Effector CD8-positive, alpha-beta T cell (primary cell): ENCODE results near the gene ZNF652.
A peak's percentile ranks its signal among the peaks of the same experiment; 100 is the strongest.
"Not testable (repeated sequence)": the region's sequence is repeated elsewhere in the genome, so short reads cannot be mapped to it uniquely, and the experiment has no call there.

Experiments
- DNase-seq: peaks from one replicate; lab custom pipeline; 2025; lab: John Stamatoyannopoulos, UW

ZNF652 gene

DNA sequence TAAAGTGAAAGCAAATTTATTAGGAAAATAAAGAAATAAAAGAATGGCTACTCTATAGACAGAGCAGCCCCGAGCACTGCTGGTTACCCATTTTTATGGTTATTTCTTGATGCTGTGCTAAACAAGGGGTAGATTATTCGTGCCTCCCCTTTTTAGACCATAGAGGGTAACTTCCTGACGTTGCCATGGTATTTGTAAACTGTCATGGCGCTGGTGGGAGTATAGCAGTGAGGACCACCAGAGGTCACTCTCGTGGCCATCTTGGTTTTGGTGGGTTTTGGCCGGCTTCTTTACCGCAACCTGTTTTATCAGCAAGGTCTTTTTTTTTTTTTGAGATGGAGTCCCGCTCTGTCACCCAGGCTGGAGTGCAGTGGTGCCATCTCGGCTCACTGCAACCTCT, 100.5 kb downstream of the ZNF652 start:
- not testable (repeated sequence) for DNase-seq

DNA sequence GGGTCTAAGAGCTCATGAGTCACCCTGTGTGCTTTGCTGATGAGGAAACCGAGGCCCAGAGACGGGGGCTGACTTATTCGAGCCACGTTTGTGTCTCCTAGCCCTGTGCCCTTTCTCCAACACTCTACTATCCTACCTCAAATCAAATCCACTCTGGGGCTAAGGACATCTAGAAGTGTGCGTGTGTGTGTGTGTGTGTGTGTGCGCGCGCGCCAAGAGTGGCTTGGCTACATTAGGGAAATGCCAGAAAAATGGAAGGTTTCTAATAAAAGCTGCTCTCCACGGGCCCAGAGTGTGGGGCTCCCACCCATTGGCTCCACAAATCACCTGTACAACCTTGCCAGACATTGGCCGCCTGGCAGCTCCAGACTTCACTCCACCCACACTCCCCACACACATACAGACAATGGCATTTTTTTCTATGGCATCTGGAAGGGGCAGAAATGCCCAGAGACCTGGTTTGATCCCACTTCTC, 101.2 kb downstream of the ZNF652 start:
- no peak for DNase-seq

DNA sequence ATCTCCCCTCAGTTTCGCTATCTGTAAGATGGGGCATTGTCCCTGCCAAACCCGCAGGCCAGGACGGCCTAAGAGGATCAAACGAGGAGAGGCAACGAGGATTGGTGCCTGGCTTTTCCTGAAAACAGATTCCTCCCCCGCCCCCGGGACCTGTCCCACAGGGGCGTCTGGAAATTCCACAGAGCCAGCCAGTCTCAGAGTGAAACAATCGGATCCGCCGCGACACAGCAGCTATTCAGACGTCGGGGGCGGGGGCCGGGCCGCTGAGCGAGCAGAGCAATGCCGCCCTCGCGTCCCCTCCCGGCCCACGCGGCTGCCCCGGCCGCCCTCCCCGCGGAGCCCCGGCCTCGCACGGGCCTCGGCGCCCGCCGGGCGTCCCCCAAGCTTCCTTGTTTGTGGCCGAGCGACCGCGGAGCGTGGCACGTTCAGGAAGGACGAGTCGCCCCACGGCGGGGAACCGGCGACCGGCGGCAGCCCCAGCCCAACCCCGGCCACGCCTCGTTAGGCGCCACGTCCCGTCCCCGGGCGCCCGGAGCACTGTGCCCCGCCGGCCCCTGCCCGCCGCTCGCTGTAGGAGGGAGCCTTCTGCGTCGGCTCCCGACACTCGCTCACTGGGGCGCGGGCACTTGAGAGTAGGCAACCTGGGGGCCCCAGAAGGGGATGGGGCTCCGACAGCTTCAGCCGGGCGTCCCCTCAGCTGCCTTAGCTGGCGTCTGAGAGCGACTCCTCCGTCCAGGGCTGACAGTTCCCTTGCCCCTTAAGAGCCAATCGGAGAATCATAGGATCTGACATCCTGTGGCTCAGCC, 101.8 kb downstream of the ZNF652 start:
- peak; percentile 12 for DNase-seq

DNA sequence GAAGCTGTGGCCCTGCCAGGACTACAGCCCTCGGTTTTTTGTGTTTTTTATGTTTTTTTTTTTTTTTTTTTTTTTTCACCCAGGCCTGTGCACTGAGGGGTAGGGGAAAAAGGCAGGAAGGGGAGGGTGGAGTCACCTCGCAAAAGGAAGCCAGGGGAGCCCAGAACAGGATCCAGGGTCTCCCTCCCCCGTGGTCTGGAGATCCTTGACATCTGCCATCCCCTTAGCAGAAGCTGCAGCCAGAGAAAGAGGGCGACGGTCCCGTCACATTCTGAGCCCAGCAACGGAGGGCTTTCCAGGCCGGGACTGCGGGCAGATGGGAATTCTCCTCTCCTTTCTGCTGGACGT, 102.4 kb downstream of the ZNF652 start:
- no peak for DNase-seq

DNA sequence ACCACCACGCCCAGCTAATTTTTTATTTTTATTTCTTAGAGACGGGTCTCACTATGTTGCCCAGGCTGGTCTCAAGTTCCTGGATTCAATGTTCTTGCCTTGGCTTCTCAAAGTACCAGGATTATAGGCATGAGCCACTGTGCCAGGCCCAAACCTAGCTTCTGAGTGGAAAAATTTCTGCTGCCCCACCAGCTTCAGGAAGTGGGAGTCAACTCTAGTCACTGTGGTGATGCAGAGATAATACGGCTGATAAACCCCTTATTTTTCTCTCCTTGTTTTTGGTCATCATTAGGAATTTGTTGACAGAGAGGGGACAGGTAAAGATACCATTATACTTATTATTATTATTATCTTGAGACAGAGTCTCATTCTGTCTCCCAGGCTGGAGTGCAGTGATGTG, 103.7 kb downstream of the ZNF652 start:
- DNase-seq, result no peak

DNA sequence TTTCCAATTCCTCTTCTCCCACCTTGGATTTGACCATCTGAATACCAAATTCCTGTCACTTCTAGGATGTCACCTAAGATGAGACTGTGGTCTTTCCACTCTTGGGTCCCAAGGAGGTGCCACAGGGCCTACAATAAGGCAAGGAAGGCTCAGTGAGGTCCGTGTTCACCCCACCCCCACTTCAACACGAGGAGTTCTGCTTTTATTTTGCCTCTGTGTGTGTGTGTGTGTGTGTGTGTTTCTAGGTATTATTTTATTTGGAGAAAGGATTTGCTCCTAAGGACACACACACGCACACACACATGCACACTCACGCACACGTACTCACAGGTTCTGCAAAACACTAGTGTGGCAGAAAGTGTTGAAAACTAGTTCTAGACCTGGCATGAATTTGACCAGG, 106.9 kb downstream of the ZNF652 start:
- no peak for DNase-seq

DNA sequence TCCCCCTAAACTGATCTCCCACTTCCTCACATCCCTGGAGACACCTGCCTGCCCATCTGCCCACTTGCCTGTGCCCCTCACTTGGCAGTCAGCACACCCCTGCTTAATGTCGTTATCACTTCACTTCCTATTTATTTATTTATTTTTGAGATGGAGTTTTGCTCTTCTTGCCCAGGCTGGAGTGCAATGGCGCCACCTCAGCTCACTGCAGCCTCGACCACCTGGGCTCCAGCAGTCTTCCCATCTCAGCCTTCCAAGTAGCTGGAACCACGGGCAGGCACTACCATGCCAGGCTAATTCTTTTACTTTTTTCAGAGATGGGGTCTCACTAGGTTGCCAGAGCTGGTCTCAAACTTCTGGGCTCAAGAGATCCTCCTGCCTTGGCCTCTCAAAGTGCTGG, 108.0 kb downstream of the ZNF652 start:
- DNase-seq, result no peak

DNA sequence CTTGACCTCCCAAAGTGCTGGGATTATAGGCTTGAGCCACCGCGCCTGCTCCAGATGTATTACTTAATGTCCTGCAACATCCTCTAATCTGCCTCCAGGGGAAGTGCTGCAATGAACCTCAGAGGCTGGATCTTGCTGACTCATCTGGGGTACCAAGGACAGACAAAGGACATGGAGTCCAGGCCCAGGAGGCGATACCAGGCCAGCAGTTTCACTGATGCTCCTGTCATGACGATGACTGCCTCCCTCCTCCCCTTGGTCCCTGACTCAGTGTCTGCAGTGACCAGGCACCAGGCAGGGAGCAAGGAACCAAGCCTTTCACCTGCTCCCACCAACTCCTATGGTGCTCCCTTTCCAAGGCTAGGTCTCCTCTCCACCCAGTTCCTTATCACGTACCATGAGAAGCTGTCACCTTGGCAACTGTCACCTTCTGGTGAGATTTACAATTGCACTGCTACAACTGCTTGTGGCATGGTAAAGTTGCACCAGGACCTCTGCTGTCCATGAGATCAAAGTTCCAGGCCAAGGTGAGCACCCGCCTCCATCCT, 109.8 kb downstream of the ZNF652 start:
- no peak for DNase-seq

DNA sequence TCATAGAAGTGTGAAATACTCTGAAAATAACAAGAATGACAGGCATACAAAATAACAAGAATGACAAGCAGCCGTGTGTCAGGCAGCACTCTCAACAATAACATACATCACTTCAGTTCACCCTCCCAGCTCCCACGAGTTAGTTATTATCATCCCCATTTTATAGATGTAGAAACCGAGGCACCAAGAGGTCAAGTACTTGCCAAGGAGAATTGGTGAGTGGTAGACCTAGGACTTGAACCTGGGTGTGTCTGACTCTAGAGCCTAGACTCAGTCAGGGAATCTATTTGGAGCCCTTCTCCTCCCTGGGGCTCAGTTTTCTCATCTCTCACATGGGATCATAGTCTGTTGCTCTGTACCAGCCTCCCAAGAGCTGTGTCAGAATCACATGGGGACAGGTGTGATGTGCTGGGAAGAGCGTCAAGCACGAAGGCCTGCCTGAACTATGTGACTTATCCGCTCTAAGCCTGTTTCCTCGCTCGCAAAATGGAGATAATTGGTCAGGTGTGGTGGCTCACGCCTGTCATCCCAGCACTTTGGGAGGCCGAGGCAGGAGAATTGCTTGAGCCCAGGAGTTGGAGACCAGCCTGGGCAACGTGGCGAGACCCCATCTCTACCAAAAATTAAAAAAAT, 112.0 kb downstream of the ZNF652 start:
- no peak for DNase-seq

DNA sequence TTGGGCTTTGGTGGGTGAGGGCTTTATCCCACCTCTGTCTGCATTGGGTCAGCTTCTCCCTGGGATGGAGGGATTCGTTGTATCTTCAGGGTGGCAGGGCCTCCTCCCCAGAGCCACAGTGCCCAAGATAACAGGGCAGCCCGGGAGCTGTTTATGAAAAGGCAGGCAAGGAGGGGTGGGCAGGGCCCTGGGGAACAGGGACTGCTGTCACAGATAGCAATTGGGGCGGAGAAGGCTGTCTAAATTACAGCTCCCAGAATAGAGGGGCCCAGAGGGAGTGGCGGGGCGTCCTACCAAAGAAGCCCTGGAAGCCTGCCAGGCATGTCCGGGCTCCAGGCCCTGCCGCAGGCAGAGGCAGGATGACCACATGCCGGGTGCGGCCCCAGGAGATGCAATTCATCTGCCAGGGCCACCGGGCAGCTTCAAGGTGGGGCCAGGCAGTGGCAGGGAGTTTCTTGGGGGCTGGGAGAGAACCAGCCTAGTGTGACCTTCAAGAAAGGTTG, 112.7 kb downstream of the ZNF652 start:
- no peak for DNase-seq

DNA sequence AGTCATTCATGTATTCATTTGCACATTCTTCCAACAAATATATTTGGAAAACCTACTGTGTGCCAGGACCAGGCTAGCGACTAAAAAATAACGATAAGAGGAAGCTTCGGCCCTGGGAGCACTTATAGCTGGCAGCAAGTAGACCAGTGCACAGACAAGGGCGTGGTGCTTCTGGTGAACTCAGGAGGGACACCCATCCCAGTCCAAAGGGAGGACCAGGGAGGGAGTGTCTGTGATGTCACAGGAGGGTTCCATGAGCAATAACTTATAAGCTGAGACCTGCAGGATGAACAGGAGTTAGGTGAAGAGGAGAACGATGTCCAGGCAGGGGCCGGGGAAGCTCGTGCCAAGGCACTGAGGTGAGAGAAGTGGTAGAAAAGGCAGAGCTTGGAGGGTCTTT, 114.1 kb downstream of the ZNF652 start:
- DNase-seq, result no peak

DNA sequence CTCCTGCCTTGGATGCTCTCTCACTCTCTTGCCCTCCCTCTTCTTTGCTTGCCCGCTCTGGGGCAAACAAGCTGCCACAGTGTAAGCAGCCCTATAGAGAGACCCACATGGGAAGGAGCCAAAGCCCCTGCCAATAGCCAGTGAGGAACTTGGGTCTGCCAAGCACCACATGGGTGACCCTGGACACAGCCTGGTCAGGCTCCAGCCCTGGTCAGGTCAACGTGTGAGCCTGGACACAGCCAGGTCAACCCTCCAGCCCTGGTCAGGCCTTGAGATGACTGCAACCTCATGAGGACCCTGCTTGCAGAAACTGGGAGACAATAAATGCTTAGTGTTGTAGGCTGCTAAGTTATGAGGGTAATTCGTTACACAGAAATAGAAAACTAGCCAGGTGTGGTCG, 117.2 kb downstream of the ZNF652 start:
- DNase-seq, result no peak
